ENCODE data around the gene HSPBP1. TPM values are rescaled to one million over a fixed set of nuclear protein-coding genes. Genes with fewer than 3 reads are reported as not detected.

HSPBP1 gene
- total RNA-seq, 2 experiments from 2014 or later: 14.3 to 15.1 TPM

- Mint-ChIP-seq H3K27ac (no peak overlapping the region), H3K9me3 (no peaks in the 10 kb centered on the region), H3K4me3 (no peak overlapping the region), H3K27me3 (no peaks in the 10 kb centered on the region), H3K4me1 (ENCODE audit: low read depth) (no peaks in the 10 kb centered on the region), H3K36me3 (ENCODE audit: low read depth) (peaks cover 91% of the 10 kb centered on the region)
- Histone ChIP-seq H3K4me1 (ENCODE audit: insufficient read depth, low read length) (no peaks in the 10 kb centered on the region), H3K27me3 (ENCODE audit: control insufficient read depth in 1 of 2, insufficient read depth in 2 of 2, low read length in 2 of 2) (no peaks in the 10 kb centered on the region), H3K36me3 (ENCODE audit: insufficient read depth, low read length) (peaks cover 85% of the 10 kb centered on the region), H3K4me3 (ENCODE audit: low read length) (no peak overlapping the region), H3K27ac (ENCODE audit: low read depth in 1 of 2, low read length in 2 of 2) (no peak overlapping the region), H3K9me3 (ENCODE audit: control insufficient read depth in 1 of 2, insufficient read depth in 1 of 2, low read length in 2 of 2) (no peaks in the 10 kb centered on the region)
- ATAC-seq (ENCODE audit: poor library complexity): no peak
- ChIA-PET CTCF (no interaction called here), POLR2A (no interaction called here)
- TF ChIP-seq, protein P1, sequence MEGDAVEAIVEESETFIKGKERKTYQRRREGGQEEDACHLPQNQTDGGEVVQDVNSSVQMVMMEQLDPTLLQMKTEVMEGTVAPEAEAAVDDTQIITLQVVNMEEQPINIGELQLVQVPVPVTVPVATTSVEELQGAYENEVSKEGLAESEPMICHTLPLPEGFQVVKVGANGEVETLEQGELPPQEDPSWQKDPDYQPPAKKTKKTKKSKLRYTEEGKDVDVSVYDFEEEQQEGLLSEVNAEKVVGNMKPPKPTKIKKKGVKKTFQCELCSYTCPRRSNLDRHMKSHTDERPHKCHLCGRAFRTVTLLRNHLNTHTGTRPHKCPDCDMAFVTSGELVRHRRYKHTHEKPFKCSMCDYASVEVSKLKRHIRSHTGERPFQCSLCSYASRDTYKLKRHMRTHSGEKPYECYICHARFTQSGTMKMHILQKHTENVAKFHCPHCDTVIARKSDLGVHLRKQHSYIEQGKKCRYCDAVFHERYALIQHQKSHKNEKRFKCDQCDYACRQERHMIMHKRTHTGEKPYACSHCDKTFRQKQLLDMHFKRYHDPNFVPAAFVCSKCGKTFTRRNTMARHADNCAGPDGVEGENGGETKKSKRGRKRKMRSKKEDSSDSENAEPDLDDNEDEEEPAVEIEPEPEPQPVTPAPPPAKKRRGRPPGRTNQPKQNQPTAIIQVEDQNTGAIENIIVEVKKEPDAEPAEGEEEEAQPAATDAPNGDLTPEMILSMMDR (IDR thresholded peaks at IDR 0.05): no peak
- DNase-seq: no peak
- intact Hi-C loops (cut with DNase I, micrococcal nuclease): no loop called here
Observed at GRCh38 chr19:55232986-55233385, 46.9 kb downstream of the HSPBP1 start.

DNA sequence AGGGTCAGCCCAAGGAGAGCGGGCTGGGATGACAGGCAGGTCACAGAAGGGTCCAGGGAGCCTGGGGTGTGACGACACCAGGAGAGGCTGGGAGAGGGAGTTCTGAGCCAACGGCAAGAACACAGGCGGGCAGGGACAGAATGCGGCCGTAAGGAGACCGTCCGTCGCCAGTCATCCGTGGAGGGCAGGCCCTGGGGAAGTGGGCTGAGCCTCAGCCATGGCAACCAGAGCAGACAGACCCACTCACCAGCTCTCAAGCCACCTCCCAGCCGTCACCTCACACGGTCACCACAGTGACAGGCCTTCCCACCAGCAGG, 47.7 kb downstream of the HSPBP1 start:
- Histone ChIP-seq H3K9me3 (ENCODE audit: control insufficient read depth in 1 of 2, insufficient read depth in 1 of 2, low read length in 2 of 2) (no peaks in the 10 kb centered on the region), H3K4me1 (ENCODE audit: insufficient read depth, low read length) (no peaks in the 10 kb centered on the region), H3K27ac (ENCODE audit: low read depth in 1 of 2, low read length in 2 of 2) (no peak overlapping the region), H3K36me3 (ENCODE audit: insufficient read depth, low read length) (peaks cover 85% of the 10 kb centered on the region), H3K27me3 (ENCODE audit: control insufficient read depth in 1 of 2, insufficient read depth in 2 of 2, low read length in 2 of 2) (no peaks in the 10 kb centered on the region), H3K4me3 (ENCODE audit: low read length) (no peak overlapping the region)
- H3K27me3 Mint-ChIP-seq: no peaks in the 10 kb centered on the region
- peaks cover 91% of the 10 kb centered on the region for H3K36me3 Mint-ChIP-seq (ENCODE audit: low read depth)
- TF ChIP-seq, protein P1 (IDR thresholded peaks at IDR 0.05): no peak
- ATAC-seq (ENCODE audit: poor library complexity): no peak
- no peak overlapping the region for H3K27ac Mint-ChIP-seq
- CTCF ChIA-PET: no interaction called here
- no peak overlapping the region for H3K4me3 Mint-ChIP-seq
- H3K9me3 Mint-ChIP-seq: no peaks in the 10 kb centered on the region
- DNase-seq: no peak
- POLR2A ChIA-PET: interaction anchor here (1.5 kb wide), 1 partner anchor 27 kb away, joined by 3 read pairs; the partner anchor contains the start of gene PPP6R1
- H3K4me1 Mint-ChIP-seq (ENCODE audit: low read depth): no peaks in the 10 kb centered on the region
- intact Hi-C loops (cut with DNase I, micrococcal nuclease): no loop called here

- Mint-ChIP-seq H3K36me3 (ENCODE audit: low read depth) (peaks cover 91% of the 10 kb centered on the region), H3K9me3 (no peaks in the 10 kb centered on the region), H3K27me3 (no peaks in the 10 kb centered on the region), H3K4me1 (ENCODE audit: low read depth) (no peaks in the 10 kb centered on the region), H3K4me3 (no peak overlapping the region), H3K27ac (no peak overlapping the region)
- POLR2A ChIA-PET: interaction anchor here (1.5 kb wide), 1 partner anchor 27 kb away, joined by 3 read pairs; the partner anchor contains the start of gene PPP6R1
- CTCF ChIA-PET: no interaction called here
- intact Hi-C loops (cut with DNase I, micrococcal nuclease): no loop called here
- H3K27me3 ChIP-seq (ENCODE audit: control insufficient read depth in 1 of 2, insufficient read depth in 2 of 2, low read length in 2 of 2): no peaks in the 10 kb centered on the region
- TF ChIP-seq, protein P1 (IDR thresholded peaks at IDR 0.05): no peak
- DNase-seq (peak in 1 of 14 experiments; percentile 12), ATAC-seq (ENCODE audit: poor library complexity) (no peak)
- H3K36me3 ChIP-seq (ENCODE audit: insufficient read depth, low read length): peaks cover 84% of the 10 kb centered on the region
- H3K4me1 ChIP-seq (ENCODE audit: insufficient read depth, low read length): no peaks in the 10 kb centered on the region
- no peak overlapping the region for H3K27ac ChIP-seq (ENCODE audit: low read depth in 1 of 2, low read length in 2 of 2)
- no peaks in the 10 kb centered on the region for H3K9me3 ChIP-seq (ENCODE audit: control insufficient read depth in 1 of 2, insufficient read depth in 1 of 2, low read length in 2 of 2)
- H3K4me3 ChIP-seq (ENCODE audit: low read length): no peak overlapping the region
Observed at GRCh38 chr19:55231391-55232285, 48.3 kb downstream of the HSPBP1 start.
